ENCODE measurements around the gene JAM2. TPM values are rescaled to one million over a fixed set of nuclear protein-coding genes. Genes with fewer than 3 reads are reported as not detected.
"Not testable (repeated sequence)": the region's sequence is repeated elsewhere in the genome, so short reads cannot be mapped to it uniquely, and the experiment has no call there.

Gene JAM2
- total RNA-seq, 1 donor from 2014 or later: 40.4 TPM

DNA sequence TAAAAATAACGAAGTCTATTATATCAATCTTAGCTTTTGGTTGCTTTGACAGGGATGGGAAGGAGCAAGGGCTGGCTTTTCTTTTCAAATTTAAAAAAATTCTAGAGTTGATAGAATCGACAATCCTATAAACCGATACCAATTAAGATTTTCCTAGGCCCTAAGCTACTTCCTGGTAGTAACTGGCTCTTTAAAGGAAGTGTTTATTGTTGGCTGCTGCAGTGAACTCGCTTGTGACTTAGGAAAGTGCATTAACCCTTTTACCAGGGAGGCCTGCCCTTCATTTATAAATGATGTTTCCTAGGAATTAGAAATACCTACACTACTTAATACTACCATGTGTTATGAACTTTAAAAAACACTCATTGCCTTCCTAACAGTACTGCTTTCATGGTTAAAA, 62.5 kb downstream of the JAM2 start:
- intact Hi-C loops (cut with DNase I): no loop called here
- DNase-seq (ENCODE audit: low spot score): no peak

DNA sequence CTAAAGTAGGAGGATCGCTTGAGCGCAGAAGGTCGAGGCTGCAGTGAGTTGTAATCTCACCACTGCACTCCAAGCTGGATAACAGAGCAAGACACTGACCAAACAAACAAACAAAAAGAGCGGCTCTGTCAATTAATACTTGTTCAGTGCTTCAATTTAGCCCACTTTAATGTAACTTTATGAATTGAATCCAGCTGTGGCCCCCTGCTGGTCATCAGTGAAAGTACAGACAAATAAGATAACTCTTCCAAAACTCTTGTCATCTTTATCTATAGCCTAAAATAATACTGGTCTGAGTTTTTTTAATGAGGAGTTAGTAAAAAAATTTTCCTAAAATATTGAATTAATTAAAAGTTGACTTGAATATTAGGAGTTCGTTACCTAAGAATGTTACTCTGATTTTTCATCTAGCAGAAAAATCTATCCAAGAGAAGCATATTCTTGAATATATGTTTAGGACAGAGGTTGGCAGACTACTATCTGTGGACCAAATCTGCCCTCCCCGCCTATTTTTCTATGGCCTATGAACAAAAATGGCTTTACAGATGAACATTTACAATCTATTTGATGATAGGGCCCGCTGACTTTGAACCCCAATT, 69.5 kb downstream of the JAM2 start:
- DNase-seq (ENCODE audit: low spot score): no peak
- intact Hi-C loops (cut with DNase I): loop anchor here (1.0 to 2.0 kb wide), 2 partner anchors 70 to 100 kb away; partner anchors contain the start of gene JAM2

DNA sequence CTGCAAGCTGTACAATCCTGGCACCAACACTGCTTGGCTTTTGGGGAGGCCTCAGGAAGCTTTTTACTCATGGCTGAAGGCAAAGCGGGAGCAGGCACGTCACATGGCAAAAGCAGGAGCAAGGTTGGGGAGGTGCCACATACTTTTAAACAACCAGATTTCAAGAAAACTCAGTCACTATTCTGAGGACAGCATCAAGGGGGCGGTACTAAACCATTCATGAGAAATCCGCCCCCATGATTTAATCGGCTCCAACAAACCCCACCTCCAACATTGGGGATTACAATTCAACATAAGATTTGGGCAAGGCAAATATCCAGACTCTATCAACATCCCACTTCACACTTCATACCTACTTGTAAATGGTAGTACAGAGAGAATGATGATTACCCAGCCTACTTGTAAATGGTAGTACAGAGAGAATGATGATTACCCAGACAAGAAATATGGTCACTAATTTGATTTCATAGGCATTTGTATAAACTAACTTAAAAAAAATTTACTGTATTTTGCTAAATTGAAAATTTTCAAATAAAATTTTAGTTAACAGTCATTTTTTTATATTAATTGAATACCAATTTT, 70.7 kb downstream of the JAM2 start:
- intact Hi-C loops (cut with DNase I): loop anchor here (2.0 to 5.0 kb wide), 2 partner anchors 71 to 87 kb away; partner anchors contain the start of gene JAM2
- no peak for DNase-seq (ENCODE audit: low spot score)

DNA sequence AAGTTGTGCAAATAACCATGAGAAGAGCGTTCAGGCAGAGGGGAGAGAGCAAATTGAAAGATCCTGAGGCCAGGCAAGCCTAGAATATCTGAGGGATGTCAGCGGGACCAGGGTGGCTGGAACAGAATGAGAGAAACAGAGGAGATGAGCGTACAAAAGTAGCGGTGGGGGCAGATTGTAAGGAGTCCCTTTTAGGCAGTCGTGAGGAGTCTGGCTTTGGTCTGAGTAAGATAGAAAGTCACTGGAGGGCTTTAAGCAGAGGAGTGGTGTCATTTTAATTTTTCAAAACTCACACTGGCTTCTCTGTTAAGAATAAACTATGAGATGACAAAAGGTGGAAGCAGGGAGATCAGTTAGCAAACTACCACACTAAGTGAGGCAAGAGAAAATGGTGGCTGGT, 71.5 kb downstream of the JAM2 start:
- intact Hi-C loops (cut with DNase I): loop anchor here (5.0 kb wide), 1 partner anchor 88 kb away; no protein-coding TSS in a partner anchor
- no peak for DNase-seq (ENCODE audit: low spot score)

GRCh38 chr21:25714066-25714465, 75.0 kb downstream of the JAM2 start:
- DNase-seq (ENCODE audit: low spot score): not testable (repeated sequence)
- intact Hi-C loops (cut with DNase I): loop anchor here (5.0 kb wide), 1 partner anchor 92 kb away; no protein-coding TSS in a partner anchor

GRCh38 chr21:25717491-25718147, 78.6 kb downstream of the JAM2 start:
- no peak for DNase-seq (ENCODE audit: low spot score)

DNA sequence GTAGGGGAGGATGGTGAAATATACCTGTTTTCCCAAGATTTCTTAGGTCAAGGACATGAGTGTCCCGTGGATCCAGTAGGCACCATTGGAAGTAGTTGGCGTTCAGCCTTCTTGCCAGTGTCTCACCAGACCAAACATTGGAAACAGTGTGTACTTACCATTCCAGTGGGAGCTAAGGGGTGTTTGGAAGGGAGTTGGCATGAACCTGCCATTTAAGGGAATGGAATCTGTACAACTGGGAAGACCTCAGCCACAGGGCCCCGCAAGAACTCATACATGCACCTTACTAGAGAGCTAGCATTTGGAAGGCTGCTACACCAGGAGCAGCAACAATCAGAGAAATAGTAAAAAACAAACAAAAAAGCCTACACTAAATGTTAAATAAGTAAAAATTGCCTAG, 82.9 kb downstream of the JAM2 start:
- no peak for DNase-seq (ENCODE audit: low spot score)
- intact Hi-C loops (cut with DNase I): no loop called here

More at GRCh38 chr21:25717491-25718147, 78.6 kb downstream of the JAM2 start:
- intact Hi-C loops (cut with DNase I): no loop called here

DNA sequence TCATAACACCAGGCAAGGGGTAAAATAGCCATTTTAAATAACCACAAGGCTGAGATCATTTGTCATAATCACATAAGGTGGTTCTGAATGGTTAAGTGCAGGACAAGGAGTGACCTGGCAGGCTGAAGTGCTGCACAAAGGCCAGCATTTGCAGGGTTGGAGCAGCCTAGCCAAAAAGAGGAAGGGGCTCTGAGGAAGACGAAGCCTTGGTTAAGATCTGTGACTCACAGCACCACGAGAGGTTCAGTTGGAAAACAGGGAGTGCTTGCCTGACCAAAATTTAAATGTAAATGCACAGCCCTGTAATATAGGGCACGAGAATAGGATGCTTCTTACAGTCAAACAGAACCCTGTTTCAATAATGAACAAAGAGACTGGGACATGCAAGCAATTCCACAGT, 83.6 kb downstream of the JAM2 start:
- no peak for DNase-seq (ENCODE audit: low spot score)
- intact Hi-C loops (cut with DNase I): no loop called here

DNA sequence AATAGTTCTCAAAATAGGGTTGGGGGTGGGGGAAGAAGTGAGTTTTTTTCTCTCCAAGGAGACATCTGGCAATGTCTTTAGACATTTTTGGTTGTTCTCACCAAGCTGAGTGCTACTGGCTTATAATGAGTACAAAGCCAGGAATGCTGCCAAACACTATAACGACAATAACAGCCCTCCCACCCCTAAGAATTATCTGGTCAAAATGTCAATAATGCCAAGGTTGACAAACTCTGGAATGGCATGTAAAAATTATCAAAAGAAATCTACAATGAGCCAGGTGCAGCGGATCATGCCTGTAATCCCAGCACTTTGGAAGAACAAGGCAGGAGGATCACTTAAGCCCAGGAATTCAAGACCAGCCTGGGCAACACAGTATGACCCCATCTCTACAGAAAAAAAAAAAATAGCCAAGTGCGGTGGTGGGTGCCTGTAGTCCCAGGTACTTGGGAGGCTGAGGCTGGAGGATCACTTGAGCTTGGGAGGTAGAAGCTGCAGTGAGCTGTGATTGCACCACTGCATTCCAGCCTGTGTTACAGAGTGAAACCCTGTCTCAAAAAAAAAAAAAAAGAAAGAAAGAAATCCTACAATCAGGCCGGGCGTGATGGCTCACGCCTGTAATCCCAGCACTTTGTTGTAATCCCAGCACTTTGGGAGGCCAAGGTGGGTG, 93.2 kb downstream of the JAM2 start:
- intact Hi-C loops (cut with DNase I): no loop called here
- no peak for DNase-seq (ENCODE audit: low spot score)

GRCh38 chr21:25733859-25734653, 95.0 kb downstream of the JAM2 start:
- DNase-seq (ENCODE audit: low spot score): peak; percentile 77
- intact Hi-C loops (cut with DNase I): loop anchor here (2.0 kb wide), 1 partner anchor 127 kb away; the partner anchor contains the start of gene MRPL39

DNA sequence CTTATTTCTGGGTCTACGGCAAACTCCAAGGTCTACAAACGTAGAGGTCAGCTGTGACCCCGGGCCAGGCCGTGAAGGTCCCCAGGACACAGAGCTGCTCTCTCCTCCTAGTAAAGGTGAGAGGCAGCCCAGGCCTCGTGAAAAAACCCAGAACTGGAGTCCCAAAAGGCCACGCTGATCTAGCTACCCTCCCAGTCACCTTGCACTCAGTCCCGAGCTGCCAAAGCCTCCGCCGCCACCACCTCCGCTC, 95.5 kb downstream of the JAM2 start:
- no peak for DNase-seq (ENCODE audit: low spot score)
- intact Hi-C loops (cut with DNase I): loop anchor here (2.0 kb wide), 1 partner anchor 128 kb away; the partner anchor contains the start of gene MRPL39

DNA sequence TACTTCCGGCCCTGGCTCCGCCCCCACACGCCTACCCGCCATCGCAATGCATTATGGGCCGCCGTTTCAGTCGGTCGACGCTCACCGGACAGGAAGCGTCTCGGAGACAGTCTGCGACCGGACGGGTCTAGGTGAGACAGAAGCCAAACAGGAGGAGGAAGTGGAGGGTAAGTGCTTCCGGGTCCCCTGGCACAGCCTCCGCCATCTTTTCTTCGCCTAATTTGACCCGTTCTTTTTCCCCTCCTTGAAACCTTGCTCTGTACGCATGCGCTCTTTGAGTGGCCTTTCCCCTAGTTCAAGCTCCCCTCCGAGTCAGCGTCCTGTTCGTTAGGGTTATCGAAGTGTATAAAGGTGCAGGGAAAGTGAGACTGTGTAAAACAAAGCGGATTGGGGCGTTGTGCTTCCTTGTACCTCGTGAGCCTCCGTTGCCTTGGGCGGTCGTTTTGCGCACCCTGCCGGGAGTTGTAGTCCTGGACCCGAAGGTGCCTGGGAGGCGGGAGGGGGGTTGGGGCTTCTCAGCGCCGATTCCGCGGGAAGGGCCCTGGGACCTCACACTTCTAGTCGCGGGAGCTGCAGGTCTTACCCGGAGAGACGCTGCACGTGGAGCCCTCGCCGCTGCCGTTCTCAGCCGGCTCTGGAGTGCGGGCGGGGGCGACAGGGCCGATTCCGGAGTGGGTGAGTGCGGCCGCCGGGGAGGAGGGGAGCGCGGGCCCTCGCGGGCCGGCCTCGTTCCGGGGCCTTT, 96.0 kb downstream of the JAM2 start, which contains the start of the genes ATP5PF and GABPA:
TSS of gene ATP5PF (minus strand) at position 1 of the 742 bp plus-strand sequence. CDS start 5,110 bp downstream, outside the sequence.
TSS of gene GABPA (plus strand) at position 69 of the 742 bp plus-strand sequence. CDS start 6,627 bp downstream, outside the sequence.
- peak; percentile 98 for DNase-seq (ENCODE audit: low spot score)
- intact Hi-C loops (cut with DNase I): loop anchor here (2.0 kb wide), 1 partner anchor 128 kb away; the partner anchor contains the start of gene MRPL39

DNA sequence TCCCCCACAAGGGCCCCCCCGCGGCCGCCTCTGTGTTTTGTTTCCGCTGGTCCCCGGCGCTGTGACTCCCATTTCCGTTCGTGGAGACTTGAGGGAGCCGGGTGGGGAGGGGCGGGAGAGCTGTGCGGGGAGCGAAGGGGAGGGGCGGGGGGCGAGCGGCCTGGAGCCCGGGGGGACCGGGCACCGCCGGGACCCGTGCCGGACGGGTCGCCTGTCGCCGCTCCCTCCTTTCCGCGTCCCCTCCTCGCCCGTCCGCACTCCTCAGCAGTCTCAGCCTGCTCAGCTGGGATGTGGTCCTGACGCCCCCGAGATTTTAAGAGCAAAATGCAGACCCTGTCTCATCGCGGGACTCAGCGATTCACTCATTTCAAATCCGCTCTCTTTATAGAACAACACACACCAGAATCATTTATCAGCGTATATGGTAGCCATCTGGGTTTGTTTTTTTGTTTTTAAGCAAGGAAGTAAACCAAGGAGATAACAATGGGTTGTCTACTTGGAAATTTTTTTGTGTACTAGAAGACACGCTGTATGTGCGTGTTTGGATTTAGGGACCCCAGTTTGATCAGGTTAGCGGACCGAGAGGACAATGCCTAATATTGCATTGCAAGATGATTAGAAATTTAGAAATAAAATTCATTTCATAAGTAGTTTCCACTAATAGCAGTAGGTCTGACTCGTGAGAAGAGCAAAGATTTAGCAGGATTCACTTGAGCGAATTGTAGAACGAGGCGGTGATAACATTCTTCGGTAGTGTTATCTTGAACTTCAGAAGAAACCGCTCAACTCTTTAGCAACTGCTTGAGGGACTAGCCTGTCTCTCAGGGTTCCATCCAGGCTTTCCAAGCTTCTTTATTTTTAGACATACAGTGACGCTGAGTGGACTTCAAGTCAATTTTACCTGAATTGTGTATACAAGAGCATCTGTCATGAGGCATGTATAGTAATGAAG, 96.9 kb downstream of the JAM2 start:
- DNase-seq (ENCODE audit: low spot score): peak; percentile 90
- intact Hi-C loops (cut with DNase I): loop anchor here (2.0 kb wide), 1 partner anchor 129 kb away; the partner anchor contains the start of gene MRPL39

DNA sequence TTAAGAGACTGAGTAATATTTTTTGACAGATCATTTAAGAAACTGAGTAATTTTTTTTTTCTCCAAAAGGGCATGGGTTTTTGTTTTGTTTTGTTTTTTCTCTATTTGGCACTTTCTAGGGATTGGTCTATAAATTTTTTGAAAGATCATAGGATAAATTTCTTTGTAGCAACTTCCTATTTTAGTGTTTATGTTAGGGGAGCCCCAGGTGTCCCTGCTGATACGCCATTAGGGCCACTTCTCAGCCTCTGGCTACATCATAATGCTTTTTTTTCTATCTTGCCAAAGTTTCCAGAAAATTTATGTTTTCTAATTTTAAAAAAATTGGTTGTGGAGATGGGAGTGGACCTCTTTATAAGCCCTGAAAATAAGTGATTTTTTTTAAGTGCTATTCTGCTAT, 98.4 kb downstream of the JAM2 start:
- DNase-seq (ENCODE audit: low spot score): no peak
- intact Hi-C loops (cut with DNase I): no loop called here

- no peak for DNase-seq (ENCODE audit: low spot score)
- intact Hi-C loops (cut with DNase I): no loop called here
Observed at GRCh38 chr21:25742900-25743299, 103.8 kb downstream of the JAM2 start.

DNA sequence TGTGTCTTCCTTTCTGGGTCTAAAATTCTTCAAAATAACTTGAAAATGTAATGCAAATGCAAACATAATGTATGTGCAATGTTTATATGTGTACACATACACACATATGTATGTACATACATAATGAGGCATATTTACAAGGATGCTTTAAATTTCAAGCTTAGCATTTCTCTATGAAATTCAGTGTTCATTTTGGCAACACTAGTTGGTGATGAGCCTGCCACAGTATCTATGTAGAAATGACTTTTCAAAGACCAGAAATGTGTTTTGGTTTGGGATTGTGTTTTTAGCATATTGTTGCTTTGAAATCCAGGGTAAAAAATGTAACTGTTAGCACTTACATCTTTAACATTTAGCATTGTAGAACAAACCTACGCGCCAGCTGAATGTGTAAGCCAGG, 105.8 kb downstream of the JAM2 start:
- DNase-seq (ENCODE audit: low spot score): no peak
- intact Hi-C loops (cut with DNase I): no loop called here

GRCh38 chr21:25750085-25750484, 111.0 kb downstream of the JAM2 start:
- no peak for DNase-seq (ENCODE audit: low spot score)
- intact Hi-C loops (cut with DNase I): no loop called here

Data from cardiac septum (tissue), 1 donor.